ENCODE data around the gene TMEM175.

TMEM175 gene, protein sequence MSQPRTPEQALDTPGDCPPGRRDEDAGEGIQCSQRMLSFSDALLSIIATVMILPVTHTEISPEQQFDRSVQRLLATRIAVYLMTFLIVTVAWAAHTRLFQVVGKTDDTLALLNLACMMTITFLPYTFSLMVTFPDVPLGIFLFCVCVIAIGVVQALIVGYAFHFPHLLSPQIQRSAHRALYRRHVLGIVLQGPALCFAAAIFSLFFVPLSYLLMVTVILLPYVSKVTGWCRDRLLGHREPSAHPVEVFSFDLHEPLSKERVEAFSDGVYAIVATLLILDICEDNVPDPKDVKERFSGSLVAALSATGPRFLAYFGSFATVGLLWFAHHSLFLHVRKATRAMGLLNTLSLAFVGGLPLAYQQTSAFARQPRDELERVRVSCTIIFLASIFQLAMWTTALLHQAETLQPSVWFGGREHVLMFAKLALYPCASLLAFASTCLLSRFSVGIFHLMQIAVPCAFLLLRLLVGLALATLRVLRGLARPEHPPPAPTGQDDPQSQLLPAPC

DNA sequence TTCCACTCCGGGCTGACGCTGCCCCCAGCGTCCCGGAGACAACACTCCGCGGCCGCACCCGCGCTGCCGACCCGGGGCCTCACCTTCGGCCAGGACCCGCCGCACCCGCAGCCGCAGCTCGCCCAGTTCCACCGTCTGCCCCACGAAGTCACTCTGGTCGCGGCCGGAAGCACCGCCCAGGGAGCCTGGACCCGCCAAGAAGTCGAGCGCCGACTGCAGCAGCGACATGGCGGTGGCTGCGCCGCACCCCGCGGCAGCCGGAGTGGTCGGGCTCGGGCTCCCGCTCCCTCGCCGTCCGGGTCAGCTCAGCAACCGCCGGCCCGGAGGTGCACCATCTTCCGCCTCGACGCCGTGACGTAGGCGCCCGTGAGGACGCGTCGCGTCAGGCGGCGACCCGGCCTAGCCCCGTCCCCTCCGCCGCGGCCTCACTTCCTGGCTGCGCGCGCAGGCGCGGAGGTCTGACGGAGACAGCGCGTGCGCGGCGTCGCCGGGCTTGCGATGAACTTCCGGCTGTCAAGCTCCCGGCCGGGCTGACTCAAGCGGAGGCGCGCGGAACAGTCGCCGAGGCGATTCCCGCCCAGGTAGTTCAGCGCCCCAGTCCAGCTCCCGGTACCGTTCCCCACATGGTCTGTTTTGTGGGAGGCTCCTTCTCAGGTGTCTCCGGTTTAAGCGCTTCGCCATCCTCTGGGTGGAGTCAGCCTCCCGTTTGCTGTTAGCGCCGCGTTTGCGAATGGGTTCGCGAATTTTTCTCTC is at the start of gene TMEM175, which contains the start of gene GAK:
Gene TMEM175 (plus strand): TSS at position 501 of the 753 bp plus-strand sequence. CDS start 15,280 bp downstream, outside the sequence.
Gene GAK (minus strand): TSS at position 357 of the 753 bp plus-strand sequence. CDS start 129 bp downstream, at position 228.
- DNase-seq = peak; percentile 95

DNA sequence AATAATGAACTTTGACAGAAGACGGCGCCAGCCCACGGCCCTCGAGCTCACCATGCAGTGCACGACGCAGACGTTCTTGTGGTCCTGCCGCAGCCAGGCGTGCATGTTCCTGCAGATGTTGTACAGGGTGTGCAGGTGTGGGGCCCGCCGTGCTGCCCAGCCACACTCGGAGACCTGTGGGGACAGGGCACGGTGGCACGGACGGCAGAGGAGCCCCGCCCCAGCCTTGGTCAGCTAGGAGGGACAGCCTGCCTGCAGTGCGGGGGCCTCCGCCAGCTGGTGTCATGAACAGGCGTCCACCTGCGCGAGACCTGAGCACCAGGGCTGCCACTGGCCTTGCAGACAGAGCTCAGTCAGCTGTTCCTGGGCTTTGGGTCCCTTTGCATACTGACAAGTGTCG is 49.6 kb upstream of the TMEM175 start:
- DNase-seq = no peak

DNA sequence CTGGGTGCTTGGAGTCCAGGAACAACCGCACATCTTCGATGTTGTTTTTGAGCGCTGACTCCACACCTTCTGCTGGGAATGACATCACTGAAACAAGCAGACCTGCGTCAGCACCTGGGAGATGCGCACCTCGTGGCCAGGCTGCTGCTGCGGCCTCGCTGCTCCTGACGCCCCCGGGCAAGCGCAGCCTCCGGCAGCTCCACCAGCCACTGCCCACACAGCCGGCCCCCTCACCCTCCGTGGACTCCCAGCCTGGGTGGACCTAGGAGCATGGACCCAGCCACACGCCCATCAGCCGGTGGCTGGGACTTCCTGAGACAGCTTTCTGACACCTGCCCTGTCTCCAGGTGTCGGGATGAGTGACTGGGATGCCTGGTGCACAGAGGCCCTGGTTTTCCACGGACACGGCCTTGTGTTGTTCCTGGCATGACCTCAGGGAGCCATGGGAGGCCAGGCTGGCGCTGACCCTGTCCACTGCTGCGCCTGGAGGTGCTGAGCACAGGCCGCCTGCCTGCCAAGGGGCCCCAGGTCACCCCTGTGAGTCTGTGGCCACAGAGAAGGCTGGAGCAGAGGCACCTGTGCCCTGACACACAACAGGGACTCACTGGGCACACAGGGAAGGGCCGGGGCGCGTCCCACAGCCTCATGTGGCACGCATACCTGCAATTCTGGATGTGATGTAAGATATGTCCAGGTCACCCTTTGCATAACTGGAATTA is 48.7 kb upstream of the TMEM175 start:
- no peak for DNase-seq

DNA sequence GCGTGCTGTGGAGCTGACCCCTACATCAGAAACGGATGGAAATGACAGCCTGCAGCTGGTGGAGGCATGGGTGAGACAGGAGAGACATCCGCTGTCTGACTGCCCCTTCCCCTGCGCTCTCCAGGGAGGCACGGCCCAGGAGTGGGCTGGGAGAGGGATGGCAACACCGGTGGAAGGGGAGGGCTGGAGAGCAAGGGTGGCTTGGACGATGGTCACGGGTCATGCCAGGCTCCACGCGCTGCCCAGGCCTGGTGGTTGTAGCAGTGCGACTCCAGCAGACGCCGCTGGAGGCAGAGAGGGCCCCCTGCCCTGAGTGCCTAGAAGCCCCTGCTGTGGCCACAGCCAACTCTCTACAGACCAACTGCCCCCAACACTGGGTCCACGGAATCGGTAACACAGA is 48.0 kb upstream of the TMEM175 start:
- no peak for DNase-seq

DNA sequence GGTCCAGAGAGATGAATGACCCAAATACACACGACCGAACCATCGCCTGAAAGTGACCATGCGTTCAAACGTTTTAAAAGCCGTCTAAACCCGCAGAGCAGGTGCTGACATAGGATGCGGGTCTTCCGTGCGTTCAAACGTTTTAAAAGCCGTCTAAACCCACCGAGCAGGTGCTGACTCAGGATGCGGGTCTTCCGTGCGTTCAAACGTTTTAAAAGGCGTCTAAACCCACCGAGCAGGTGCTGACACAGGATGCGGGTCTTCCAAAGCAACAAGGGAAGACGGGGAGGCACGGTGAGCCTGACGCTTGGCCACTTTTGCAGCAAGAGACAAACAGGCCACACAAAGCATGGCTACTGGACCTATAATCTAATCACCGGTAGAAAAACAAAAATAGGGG is 47.4 kb upstream of the TMEM175 start:
- no peak for DNase-seq

DNA sequence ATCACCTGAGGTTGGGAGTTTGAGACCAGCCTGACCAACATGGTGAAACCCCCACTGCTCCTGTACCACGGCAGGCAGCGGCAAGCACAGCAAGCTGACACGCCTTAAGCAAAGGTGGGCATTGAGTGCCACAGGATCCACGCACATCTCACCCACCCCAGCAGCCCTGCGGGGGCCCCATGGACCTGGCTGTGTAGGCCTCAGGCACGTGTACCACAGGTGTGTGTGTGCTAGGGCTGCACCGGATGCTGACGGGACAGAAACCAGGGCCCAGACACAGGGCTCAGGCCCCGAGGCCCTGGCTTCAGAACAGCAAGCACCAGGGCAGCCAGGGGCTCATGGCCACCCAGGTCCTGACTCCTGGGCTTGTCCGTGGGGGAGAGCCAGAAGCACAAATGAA is 46.9 kb upstream of the TMEM175 start:
- DNase-seq = no peak

DNA sequence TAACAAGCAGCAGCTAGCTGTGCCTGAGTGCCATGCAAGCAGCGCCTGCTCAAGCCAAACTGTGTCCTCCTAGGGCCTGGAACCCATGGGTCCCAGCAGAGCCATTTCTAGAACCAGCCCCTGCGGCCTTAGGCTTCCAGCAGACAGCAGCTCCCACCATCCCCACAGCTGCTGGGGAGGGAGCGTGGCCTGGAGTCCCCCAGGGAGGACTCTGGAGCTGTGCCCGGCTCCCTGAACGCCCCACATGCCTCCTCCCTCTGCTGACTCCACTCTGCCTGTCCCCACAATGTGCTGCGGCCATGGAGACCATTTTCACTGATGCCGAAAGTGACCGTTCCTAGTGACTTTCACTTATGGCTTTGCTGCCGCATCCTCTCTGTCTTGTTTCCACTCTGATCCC is 46.0 kb upstream of the TMEM175 start:
- DNase-seq = no peak

DNA sequence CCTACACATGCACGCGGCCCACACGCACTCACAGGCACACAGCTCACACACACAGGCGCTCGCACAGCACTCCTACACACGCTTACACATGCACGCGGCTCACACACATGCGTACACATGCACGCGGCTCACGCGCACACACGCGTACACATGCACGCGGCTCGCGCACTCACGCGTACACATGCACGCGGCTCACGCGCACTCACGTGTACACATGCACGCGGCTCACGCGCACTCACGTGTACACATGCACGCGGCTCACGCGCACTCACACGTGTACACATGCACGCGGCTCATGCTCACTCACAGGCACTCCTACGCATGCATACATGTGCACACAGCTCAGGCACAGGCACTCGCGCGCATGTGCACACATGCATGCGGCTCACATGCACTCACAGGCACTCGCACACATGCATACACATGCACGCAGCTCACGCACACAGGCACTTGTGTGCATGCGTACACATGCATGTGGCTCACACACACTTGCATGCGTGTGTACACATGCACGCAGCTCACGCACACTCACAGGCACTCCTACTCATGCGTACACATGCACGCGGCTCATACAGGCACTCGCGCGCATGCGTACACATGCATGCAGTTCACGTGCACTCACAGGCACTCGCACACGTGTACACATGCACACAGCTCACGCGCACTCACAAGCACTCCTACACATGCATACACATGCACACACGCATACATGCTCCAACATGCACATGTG is 45.1 kb upstream of the TMEM175 start:
- DNase-seq = no peak

DNA sequence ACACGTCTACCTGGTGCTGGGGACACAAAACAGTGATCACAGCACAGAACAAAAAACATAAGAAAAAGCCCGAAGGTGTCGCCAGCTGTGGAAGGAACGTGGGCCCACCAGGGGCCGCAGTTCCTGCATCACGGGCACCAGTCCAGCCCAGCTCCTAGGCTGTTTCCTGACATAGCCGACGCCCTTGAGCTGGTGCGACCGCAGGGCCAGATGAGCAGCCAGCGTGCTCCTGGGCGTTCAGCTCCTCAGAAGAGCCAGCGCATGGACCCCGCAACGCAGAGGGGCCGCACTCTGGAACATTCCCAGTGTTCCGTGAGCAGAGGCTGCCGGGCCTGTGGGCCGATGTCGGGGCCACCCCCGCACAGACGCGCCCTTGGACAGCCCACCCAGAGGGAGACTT is 44.2 kb upstream of the TMEM175 start:
- DNase-seq = no peak

DNA sequence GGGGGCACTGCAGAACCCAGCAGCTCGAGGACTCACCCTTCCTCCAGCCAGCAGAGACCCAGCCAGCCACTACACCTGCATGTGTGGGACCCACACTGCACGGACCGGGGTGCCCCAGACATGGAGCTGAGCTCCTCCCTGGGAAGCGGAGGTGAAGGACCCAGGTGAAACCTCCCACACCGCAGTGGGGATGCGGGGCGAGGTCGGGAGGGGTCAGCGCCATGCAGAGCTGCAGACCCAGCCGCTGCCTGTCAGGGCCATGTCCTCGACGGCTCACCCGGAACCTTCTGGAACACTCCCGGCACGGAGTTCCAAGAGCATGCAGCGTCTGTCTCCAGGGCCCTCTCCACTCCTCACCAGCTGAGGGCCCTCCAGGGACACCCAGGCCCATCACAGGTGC is 42.7 kb upstream of the TMEM175 start:
- DNase-seq = no peak

DNA sequence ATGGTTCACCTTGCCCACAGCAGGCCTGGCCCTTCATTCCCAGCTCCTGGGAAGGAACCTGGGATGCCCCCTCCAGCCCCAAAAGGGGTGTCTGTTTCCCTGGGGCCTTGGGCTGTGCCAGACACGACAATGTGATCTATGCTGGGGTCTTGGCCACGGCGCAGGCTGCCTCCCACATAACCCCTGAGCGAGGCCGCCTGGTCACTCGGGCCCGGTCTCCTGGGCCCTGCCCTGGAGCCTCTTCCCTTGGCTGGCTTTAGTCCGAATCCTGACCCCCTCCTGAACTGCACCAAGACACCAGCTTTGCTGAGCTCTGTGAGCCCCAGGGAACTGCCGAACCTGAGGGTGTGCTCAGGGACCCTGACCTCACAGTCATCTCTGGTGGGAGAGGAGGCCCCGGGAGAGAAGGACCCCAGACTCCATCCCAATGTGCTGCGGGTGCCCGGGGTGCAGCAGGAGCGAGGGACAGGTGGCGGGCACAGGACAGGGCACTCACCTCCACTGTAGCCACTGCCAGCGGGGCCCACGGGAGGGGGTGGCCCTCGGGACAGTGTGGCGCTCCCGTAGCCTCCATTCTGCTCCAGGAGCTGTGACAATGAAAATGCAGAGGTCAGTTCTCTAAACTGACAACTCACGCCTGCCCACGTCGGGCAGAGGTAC is 42.1 kb upstream of the TMEM175 start:
- DNase-seq = no peak

DNA sequence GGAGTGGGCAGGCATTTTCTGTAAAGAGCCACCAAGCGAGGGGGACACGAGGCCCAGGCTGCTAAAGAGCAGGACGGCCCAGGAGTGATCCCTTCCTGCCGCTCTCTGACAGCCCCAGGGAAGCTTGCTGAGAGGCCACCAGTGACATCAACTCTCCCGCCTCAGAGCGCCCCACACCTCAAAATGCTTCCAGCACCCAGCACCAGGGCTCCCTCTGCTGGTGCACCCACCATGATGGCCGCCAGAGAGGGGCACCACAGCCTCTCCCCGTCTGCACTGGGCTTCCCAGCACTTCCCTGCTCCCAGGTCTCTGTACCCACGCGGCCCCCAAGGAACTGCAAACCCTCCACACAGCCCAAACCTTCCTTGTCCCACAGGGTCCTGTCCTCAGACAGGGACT is 40.5 kb upstream of the TMEM175 start:
- DNase-seq = no peak

DNA sequence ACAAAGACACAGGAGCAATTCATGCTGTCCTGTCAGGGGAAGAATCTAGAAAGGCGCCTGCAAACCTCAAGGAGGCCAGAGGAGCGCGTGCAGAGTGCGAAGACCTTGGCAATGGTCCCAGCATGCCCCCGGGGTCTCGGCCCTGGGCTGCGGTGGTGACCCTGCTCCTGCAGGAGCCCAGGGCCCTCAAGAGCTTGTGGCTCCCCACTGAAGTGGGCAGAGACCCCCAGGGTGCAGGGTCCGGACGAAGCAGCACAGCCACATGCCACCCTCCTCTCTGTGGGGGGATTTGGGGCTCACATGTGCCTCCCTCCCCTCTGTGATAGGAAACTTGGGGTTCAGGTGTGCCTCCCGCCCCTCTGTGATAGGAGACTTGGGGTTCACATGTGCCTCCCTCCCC is 39.5 kb upstream of the TMEM175 start:
- DNase-seq = no peak

DNA sequence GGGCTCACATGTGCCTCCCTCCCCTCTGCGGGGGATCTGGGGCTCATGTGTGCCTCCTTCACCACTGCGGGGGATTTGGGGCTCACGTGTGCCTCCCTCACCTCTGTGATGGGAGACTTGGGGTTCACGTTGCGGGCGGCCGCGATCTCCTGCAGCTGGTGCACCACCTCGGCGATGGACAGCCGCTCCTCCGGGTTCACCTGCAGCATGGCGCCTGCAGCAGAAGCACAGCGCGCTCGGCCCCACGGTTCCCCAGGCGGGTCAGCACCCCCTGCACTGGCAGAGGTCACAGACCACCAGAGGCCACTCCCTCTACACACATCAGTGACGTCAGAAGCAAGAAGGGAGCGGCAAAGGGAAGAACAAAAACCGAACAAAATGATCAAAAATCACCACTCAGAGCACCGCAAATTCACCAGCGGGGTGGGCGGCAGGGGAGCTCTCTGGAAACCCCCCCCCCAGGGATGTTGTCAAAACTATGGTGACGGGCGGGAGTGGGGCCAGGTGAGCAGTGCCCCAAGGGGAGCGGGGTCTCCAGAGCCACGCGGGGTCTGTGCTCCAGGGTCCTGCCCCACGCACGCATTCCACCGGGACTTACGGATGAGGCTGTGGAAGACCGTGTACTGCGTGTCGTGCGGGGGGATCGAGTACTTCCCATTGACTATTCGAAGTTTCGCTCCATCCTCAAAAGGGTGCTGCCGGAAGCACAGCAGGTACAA is 38.8 kb upstream of the TMEM175 start:
- DNase-seq = no peak

DNA sequence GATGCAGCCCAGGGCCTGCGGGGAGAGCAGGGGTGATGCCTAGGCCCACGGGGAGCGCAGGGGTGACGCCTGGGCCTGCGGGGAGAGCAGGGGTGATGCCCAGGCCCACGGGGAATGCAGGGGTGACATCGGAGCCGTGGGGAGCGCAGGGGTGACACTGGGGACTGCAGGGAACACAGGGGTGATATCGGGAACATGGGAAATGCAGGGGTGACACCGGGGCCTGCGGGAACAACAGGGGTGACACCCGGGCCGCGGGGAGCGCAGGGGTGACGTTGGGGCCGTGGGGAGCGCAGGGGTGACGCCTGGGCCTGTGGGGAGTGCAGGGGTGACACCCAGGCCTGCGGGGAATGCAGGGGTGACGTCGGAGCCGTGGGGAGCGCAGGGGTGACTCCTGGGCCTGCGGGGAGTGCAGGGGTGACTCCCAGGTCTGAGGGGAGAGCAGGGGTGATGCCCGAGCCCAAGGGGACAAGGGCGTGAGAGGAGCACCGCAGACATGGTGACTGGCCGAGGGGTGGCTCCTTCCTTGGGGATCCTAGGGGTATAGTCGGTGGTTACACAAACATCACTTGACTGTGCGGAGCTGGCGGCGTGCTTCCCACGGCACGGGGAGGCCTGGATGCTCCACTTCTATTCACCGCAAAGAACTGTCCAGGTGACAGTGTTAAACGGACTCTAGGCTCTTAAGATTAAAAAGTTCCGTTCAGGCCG is 38.1 kb upstream of the TMEM175 start:
- DNase-seq = no peak

DNA sequence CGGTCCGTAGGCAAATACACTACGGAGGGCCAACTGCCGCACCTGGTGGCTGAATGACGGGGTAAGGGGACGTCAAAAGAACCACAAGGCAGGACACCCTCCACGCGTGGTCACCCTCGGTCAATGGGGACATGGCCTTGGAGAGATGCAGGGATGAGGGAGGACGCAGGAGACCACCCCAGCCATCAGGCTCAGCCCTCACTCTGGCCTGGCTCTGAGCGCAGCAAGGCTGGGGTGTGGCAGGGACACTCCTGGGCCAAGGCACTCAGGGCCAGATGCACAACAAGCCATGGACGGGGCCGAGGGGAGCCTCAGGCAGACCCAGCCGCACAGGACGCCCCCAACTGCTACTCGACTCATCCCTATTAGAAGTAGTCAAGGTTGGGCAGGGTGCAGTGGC is 36.7 kb upstream of the TMEM175 start:
- DNase-seq = no peak

DNA sequence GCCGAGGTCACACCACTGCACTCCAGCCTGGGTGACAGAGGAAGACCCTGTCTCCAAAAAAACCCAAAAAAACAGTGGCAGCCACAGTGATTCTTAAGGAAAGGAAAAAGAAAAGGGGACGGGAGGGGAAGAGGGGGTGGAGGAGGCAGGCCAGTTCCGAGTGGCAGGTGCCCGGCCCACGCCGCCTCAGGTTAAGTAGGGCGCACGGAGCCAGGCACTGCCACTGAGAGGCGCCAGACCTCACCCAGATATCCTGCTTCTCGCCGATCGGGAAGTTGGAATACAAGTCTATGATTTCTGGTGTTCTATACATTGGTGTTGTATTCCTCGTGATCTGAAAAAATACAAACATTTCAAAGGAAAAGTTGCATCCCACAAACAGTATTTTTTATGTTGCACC is 36.0 kb upstream of the TMEM175 start:
- DNase-seq = no peak

DNA sequence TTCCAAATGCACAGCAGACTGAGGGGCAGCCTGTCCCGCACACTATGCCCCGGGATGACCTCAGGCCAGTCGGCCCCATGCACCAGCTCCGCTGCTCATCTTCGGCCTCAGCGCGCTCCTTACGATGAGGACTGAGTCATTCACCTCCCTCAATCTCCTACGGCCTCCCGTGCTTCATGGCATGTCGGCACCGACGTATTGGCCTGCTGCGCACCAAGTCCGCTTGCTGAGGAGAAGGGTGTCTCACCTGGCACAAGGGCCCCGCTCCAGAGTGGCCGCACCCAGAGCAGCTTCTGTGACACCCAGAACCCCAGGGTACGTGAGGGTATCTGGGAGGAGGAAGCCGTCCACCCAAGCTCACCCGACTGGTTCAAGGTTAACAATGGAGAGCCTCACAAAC is 35.6 kb upstream of the TMEM175 start:
- DNase-seq = no peak

DNA sequence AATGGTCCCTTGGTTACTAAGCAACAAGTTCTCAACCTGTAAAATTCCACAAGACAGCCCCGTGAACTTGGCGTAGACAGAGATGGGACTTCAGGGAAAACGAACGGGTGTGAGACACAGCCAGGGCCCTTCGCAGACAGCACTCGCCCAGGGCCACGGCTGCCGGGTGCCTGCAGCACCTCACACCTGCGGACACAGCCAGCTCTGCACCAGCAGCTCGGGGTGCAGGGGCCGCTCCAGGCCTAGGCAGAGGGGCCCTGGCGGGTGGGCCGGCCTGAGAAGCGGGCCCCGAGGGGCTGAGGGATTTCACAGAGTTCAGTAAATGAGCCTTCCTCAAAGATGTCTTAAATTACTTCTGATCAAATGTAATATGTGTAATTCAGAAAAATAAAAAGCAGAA is 34.1 kb upstream of the TMEM175 start:
- DNase-seq = no peak

DNA sequence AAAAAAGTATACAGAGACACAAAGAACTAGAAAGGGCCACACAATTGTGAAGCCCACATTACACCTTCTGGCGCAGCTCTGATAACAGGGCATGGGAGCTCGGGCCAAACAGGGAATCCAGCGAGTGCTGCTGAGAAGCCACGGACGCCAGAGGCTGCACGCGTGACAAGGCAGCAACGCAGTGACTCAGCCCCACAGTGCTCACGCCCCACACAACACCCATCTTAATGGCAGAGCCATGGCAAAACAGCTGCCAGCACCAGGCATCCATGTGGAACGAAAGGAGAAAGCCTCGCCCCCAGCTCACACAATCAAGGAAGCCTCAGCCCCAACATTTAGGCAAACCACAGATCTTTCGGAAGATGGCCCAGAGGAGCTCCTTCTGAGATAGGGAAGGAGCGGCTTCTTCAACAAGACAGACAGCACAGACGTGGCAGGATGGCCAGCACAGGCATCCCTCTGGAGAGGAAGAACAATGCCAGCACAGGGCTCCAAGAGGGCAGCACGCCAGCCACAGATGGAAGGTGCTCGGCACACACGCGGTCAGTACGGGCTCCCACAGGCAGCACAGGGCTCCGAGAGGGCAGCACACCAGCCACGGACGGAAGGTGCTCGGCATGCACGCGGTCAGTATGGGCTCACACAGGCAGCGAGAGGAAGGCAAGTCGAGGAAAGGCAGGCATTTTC is 33.2 kb upstream of the TMEM175 start:
- no peak for DNase-seq
